ENCODE data around the gene ARID5B.

DNA sequence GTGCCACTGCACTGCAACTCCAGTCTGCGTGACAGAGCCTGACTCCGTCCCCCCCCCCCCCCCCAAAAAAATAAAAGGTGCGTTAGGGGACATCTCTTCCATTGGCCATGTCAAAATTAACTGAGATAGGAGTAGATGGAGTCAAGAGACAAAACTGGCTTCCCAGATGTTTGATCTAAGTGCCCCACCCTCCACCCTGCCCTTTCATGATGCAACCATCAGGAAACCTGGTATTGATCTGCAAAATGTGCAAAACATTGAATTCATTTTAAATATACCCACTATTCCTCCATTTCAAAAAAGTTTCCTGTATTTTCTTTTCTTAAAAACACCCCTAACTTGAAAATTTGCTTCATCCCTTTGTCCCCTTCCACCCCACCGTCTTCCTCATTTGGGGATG, 17.5 kb downstream of the ARID5B start:
- TF ChIP-seq, protein P1, sequence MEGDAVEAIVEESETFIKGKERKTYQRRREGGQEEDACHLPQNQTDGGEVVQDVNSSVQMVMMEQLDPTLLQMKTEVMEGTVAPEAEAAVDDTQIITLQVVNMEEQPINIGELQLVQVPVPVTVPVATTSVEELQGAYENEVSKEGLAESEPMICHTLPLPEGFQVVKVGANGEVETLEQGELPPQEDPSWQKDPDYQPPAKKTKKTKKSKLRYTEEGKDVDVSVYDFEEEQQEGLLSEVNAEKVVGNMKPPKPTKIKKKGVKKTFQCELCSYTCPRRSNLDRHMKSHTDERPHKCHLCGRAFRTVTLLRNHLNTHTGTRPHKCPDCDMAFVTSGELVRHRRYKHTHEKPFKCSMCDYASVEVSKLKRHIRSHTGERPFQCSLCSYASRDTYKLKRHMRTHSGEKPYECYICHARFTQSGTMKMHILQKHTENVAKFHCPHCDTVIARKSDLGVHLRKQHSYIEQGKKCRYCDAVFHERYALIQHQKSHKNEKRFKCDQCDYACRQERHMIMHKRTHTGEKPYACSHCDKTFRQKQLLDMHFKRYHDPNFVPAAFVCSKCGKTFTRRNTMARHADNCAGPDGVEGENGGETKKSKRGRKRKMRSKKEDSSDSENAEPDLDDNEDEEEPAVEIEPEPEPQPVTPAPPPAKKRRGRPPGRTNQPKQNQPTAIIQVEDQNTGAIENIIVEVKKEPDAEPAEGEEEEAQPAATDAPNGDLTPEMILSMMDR (conservative IDR thresholded peaks at IDR 0.05; ENCODE audit: low read depth, low read length), result no peak
- TF ChIP-seq SMC3 (IDR thresholded peaks at IDR 0.05; ENCODE audit: low read depth, low read length) (no peak), BHLHE40 (IDR thresholded peaks at IDR 0.05; ENCODE audit: low read depth, low read length) (no peak), MXI1 (IDR thresholded peaks at IDR 0.05; ENCODE audit: borderline replicate concordance, low read depth, low read length) (no peak)
- TF ChIP-seq, protein P2, sequence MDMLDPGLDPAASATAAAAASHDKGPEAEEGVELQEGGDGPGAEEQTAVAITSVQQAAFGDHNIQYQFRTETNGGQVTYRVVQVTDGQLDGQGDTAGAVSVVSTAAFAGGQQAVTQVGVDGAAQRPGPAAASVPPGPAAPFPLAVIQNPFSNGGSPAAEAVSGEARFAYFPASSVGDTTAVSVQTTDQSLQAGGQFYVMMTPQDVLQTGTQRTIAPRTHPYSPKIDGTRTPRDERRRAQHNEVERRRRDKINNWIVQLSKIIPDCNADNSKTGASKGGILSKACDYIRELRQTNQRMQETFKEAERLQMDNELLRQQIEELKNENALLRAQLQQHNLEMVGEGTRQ (IDR thresholded peaks at IDR 0.05; ENCODE audit: low read depth, low read length), result no peak
